GM12801 (cell line): ENCODE results near the gene EPB41.

Experiments
- CTCF ChIP-seq: IDR thresholded peaks from one replicate; pipeline ENCODE4 v1.5.1; 2011; ENCODE audit warnings: control low read depth; ENCODE audit not compliant: insufficient read length; ENCODE audit errors: extremely low read depth

Gene EPB41

GRCh38 chr1:29022620-29023019 lies 108.3 kb downstream of the EPB41 start:
- no peak for TF ChIP-seq CTCF

GRCh38 chr1:29029667-29030066 lies 115.3 kb downstream of the EPB41 start:
- no peak for TF ChIP-seq CTCF

- TF ChIP-seq CTCF = no peak
These were observed 118.5 kb downstream of the EPB41 start for GRCh38 chr1:29032841-29033240.

GRCh38 chr1:29033829-29034466 lies 119.6 kb downstream of the EPB41 start:
- no peak for TF ChIP-seq CTCF

GRCh38 chr1:29043274-29043965 lies 129.1 kb downstream of the EPB41 start:
- no peak for TF ChIP-seq CTCF

- TF ChIP-seq CTCF = no peak
These were observed 129.6 kb downstream of the EPB41 start for GRCh38 chr1:29044010-29044409.

- no peak for TF ChIP-seq CTCF
These were observed 132.8 kb downstream of the EPB41 start for GRCh38 chr1:29047142-29047541.
